ENCODE measurements around the gene TSPAN18.

- TF ChIP-seq ZNF292 (tag by site-specific recombination; IDR thresholded peaks at IDR 0.05; ENCODE audit: borderline replicate concordance, low read depth) (no peak), ZNF510 (tag by site-specific recombination; IDR thresholded peaks at IDR 0.05; ENCODE audit: insufficient replicate concordance) (no peak), ZNF391 (tag by site-specific recombination; IDR thresholded peaks at IDR 0.05; ENCODE audit: borderline replicate concordance, low read depth) (no peak), ZBTB11 (tag by site-specific recombination; conservative IDR thresholded peaks at IDR 0.05; ENCODE audit: low read depth) (no peak)
These were observed 868 bp downstream of the TSPAN18 start for GRCh38 chr11:44727373-44728287.
